Lung (tissue), 12 donors: ENCODE measurements around the gene IFNG-AS1. TPM values are rescaled to one million over a fixed set of nuclear protein-coding genes. Genes with fewer than 3 reads are reported as not detected.

Experiments
- ATAC-seq: fragments of 200-7000 bp; cut with Tn5 transposase; one replicate; pipeline ENCODE4 v1.9.1; 2020; ENCODE audit warnings: moderate number of reproducible peaks; ENCODE audit not compliant: insufficient read depth, low FRiP score
- DNase-seq, 3 donors: peaks; one replicate each; pipeline ENCODE4 v3.0.0-alpha.2; 2013 to 2017
- H3K27ac ChIP-seq, 2 donors: one replicate each; pipeline ENCODE4 v1.5.1; 2013; ENCODE audit warnings: mild to moderate bottlenecking in 2 of 2, moderate library complexity in 2 of 2, control low read depth in 1 of 2, inconsistent platforms in 1 of 2, low read depth in 1 of 2, low read length in 1 of 2
- H3K27me3 ChIP-seq, 3 donors: one replicate each; pipeline ENCODE4 v1.5.1; 2013; ENCODE audit warnings: low read length in 2 of 3; ENCODE audit not compliant: control insufficient read depth in 3 of 3, insufficient read depth in 3 of 3
- H3K36me3 ChIP-seq, 4 donors: one replicate each; pipeline ENCODE4 v1.5.1; 2013; ENCODE audit warnings: low read length in 4 of 4, mild to moderate bottlenecking in 1 of 4, moderate library complexity in 1 of 4; ENCODE audit not compliant: control insufficient read depth in 4 of 4, insufficient read depth in 4 of 4
- H3K4me1 ChIP-seq, 5 donors: one replicate each; pipeline ENCODE4 v1.5.1; 2013; ENCODE audit warnings: low read length in 5 of 5, mild to moderate bottlenecking in 2 of 5, moderate library complexity in 1 of 5; ENCODE audit not compliant: control insufficient read depth in 5 of 5, insufficient read depth in 5 of 5
- H3K4me3 ChIP-seq: one replicate; pipeline ENCODE4 v1.5.1; 2013; ENCODE audit warnings: mild to moderate bottlenecking, control low read depth, moderate library complexity
- H3K9ac ChIP-seq, 2 donors: one replicate each; pipeline ENCODE4 v1.5.1; 2013; ENCODE audit warnings: low read length in 2 of 2, control low read depth in 1 of 2; ENCODE audit not compliant: insufficient read depth in 1 of 2
- H3K9me3 ChIP-seq, 4 donors: one replicate each; pipeline ENCODE4 v1.5.1; 2013; ENCODE audit warnings: low read length in 3 of 4, mild to moderate bottlenecking in 1 of 4, moderate library complexity in 1 of 4; ENCODE audit not compliant: control insufficient read depth in 4 of 4, insufficient read depth in 3 of 4
- WGBS, 2 donors: extraction: QIAGEN DNeasy Blood & Tissue Kit; methylation state at CpG; one replicate each; pipeline ENCODE4 v1.1.7; 2013; 5-methylcytosine and 5-hydroxymethylcytosine counted together
- polyA plus RNA-seq, 2 donors: library from polyadenylated mRNA; stranded (reverse); fragments of 200-250 nt; gene quantifications; one replicate each; pipeline ENCODE4 v1.2.1, GENCODE V29; 2013
- total RNA-seq, 2 donors: library from RNA; depleted of rRNA in 1 of 2; stranded (reverse); fragments of >200 nt in 1 of 2; gene quantifications; one replicate each; pipeline ENCODE4 v1.2.1, GENCODE V29; 2014 to 2021
- TF ChIP-seq, protein P1 (sequence below): IDR thresholded peaks from 2 replicates; pipeline ENCODE4 v1.5.1; 2012; ENCODE audit warnings: mild to moderate bottlenecking; ENCODE audit errors: control extremely low read depth, extremely low read depth
- donor health status: control.
- donor health status: control.
- donor health status: Bipolar disorder and iron deficiency.
- donor health status: healthy.
- donor health status: DM: yes; HTN: yes; CAD: no.

IFNG-AS1 gene
- total and polyA plus RNA-seq, 4 donors = 0.03 to 1.2 (median 0.31) TPM; not detected in 1

DNA sequence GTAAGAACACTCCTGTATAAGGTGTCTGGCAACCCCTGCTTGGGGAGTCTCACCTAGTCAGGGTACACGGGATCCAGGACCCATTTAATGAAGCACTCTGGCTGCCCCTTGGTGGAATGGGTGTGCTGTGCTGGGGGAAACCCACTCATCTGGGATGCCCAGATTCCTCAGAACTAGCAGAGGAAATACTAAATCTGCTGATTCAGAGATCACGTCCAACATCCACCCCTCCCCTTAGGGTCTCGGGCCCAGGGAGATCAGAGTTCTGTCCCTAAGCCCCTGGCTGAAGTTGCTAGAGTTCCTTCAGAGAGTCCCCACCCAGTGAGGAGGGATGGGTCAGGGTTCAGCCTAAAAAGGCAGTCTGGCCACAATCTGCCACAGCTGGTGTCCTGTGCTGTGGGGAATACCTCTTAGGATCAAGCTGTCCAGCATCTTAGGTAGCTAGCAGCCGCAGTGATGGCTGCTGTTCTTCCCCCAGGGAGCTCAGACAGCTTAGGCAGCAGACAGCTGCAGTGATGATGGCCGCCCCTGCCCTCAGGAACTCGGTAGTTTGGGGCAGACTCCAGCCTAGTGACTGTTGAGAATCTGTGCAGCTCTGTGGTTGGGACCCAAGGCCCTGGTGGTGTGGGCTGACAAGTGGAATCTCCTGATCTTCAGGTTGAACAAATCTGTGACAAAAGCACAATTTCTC is 74.8 kb downstream of the IFNG-AS1 start:
- no peaks in the 10 kb centered on the region for H3K4me1 ChIP-seq
- H3K9ac ChIP-seq = no peak overlapping the region
- no peak overlapping the region for H3K4me3 ChIP-seq
- no peak for ATAC-seq
- 81 to 85% methylated on average over 6 of the region's 6 CpGs for WGBS, 2 donors
- no peak for DNase-seq
- TF ChIP-seq, protein P1, sequence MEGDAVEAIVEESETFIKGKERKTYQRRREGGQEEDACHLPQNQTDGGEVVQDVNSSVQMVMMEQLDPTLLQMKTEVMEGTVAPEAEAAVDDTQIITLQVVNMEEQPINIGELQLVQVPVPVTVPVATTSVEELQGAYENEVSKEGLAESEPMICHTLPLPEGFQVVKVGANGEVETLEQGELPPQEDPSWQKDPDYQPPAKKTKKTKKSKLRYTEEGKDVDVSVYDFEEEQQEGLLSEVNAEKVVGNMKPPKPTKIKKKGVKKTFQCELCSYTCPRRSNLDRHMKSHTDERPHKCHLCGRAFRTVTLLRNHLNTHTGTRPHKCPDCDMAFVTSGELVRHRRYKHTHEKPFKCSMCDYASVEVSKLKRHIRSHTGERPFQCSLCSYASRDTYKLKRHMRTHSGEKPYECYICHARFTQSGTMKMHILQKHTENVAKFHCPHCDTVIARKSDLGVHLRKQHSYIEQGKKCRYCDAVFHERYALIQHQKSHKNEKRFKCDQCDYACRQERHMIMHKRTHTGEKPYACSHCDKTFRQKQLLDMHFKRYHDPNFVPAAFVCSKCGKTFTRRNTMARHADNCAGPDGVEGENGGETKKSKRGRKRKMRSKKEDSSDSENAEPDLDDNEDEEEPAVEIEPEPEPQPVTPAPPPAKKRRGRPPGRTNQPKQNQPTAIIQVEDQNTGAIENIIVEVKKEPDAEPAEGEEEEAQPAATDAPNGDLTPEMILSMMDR = no peak
- peaks cover 0 to 13% (median 3%) of the 10 kb centered on the region in 4 donors for H3K9me3 ChIP-seq
- H3K27ac ChIP-seq = no peak overlapping the region
- H3K27me3 ChIP-seq = no peaks in the 10 kb centered on the region
- no peaks in the 10 kb centered on the region for H3K36me3 ChIP-seq

DNA sequence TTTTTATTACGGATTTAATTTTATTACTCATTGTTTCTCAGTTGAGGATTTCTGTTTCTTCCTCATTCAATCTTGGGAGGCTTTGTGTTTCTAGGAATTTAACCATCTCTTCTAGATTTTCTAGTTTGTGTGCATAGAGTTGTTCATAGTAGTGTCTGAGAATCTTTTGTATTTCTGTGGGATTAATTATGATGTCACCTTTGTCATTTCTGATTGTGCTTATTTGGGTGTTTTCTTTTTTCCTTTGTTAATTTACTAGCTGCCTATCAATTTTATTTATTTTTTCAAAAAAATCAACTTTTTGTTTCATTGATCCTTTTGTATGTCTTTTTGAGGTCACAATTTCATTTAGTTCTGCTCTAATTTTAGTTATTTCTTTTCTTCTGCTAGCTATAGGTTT is 75.9 kb downstream of the IFNG-AS1 start:
- TF ChIP-seq, protein P1 = no peak
- peaks cover 0 to 13% (median 3%) of the 10 kb centered on the region in 4 donors for H3K9me3 ChIP-seq
- no peaks in the 10 kb centered on the region for H3K4me1 ChIP-seq
- no peaks in the 10 kb centered on the region for H3K27me3 ChIP-seq
- no peak overlapping the region for H3K4me3 ChIP-seq
- DNase-seq (no peak), ATAC-seq (no peak)
- H3K27ac ChIP-seq = no peak overlapping the region
- 96% methylated on average over 1 of the region's 1 CpG for WGBS, 2 donors
- H3K36me3 ChIP-seq = no peaks in the 10 kb centered on the region
- no peak overlapping the region for H3K9ac ChIP-seq

DNA sequence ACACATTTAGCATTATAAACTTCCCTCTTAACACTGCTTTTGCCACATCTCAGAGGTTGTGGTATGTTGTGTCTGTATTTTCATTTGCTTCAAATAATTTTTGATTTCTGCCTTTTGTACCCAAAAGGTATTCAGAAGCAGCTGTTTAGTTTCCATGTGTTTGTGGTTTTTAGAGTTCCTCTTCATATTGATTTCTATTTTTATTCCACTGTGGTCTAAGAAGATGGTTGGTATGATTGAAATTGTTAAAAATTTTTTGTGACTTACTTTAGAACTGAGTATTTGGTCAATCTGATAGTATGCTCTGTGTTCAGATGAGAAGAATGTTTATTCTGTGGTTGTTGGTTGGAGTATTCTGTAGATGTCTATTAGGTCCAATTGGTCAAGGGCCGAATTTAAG is 76.4 kb downstream of the IFNG-AS1 start:
- Histone ChIP-seq H3K9ac (no peak overlapping the region), H3K4me3 (no peak overlapping the region), H3K36me3 (no peaks in the 10 kb centered on the region), H3K27ac (no peak overlapping the region), H3K4me1 (no peaks in the 10 kb centered on the region), H3K27me3 (no peaks in the 10 kb centered on the region), H3K9me3 (peaks cover 0 to 13% (median 3%) of the 10 kb centered on the region in 4 donors)
- DNase-seq = no peak
- TF ChIP-seq, protein P1 = no peak
- 79 to 91% methylated on average over 1 of the region's 1 CpG for WGBS, 2 donors
- no peak for ATAC-seq
